SK-N-SH (cell line): ENCODE results near the gene ESPNL. TPM values are rescaled to one million over a fixed set of nuclear protein-coding genes. Genes with fewer than 3 reads are reported as not detected.

Experiments
- CTCF ChIA-PET: fragments of 300-600, 350-600 bp; formaldehyde crosslinking; extraction: SDS; loops from one replicate; lab custom pipeline; 2021; lab: Yijun Ruan, JAX
- POLR2A ChIA-PET: fragments of 350-600 bp; sonication (Branson Sonifier 250); formaldehyde crosslinking; extraction: SDS; loops from one replicate; lab custom pipeline; 2020; ENCODE audit warnings: antibody characterized with exemption, inconsistent platforms; lab: Yijun Ruan, JAX
- DNase-seq: peaks from one replicate; pipeline ENCODE4 v3.0.0; 2012
- H2AFZ ChIP-seq: fragments of 200-600 bp; sonication (generic); 2 replicates; pipeline ENCODE4 v1.8.1; 2016; ENCODE audit warnings: antibody characterized with exemption, mild to moderate bottlenecking, low read depth
- H3F3A ChIP-seq: fragments of 200-600 bp; sonication (generic); replicated peaks from 2 replicates; pipeline ENCODE3; 2016; ENCODE audit warnings: antibody characterized with exemption, mild to moderate bottlenecking; ENCODE audit not compliant: insufficient read depth
- H3K27ac ChIP-seq, 2 experiments: fragments of 200-500 bp in 1 of 2; fragments of 200-600 bp in 1 of 2; sonication (Bioruptor generic) in 1 of 2; sonication (generic), shearing (Covaris generic) in 1 of 2; 2 replicates each; pipeline versions ENCODE4 v1.5.1 to v1.6.1; 2014 to 2016; ENCODE audit warnings: low read depth in 2 of 2, inconsistent platforms in 1 of 2, low read length in 1 of 2, mild to moderate bottlenecking in 1 of 2, mixed read lengths in 1 of 2
- H3K27me3 ChIP-seq: fragments of 200-600 bp; sonication (generic), shearing (Covaris generic); 2 replicates; pipeline ENCODE4 v1.6.1; 2016; ENCODE audit warnings: mixed run types; ENCODE audit not compliant: insufficient read depth
- H3K36me3 ChIP-seq, 2 experiments: fragments of 200-500 bp in 1 of 2; fragments of 200-600 bp in 1 of 2; sonication (Bioruptor generic) in 1 of 2; sonication (generic) in 1 of 2; replicated peaks in 1 of 2; 2 replicates each; pipeline versions ENCODE3 to v1.5.1; 2014 to 2016; ENCODE audit warnings: low read length in 1 of 2, mild to moderate bottlenecking in 1 of 2; ENCODE audit not compliant: insufficient read depth in 2 of 2, control insufficient read depth in 1 of 2
- H3K4me1 ChIP-seq, 2 experiments: fragments of 200-500 bp in 1 of 2; fragments of 200-600 bp in 1 of 2; sonication (Bioruptor generic) in 1 of 2; sonication (generic), shearing (Covaris generic) in 1 of 2; 2 replicates each; pipeline versions ENCODE4 v1.5.1 to v1.6.1; 2014 to 2016; ENCODE audit warnings: low read depth in 1 of 2, low read length in 1 of 2, mixed run types in 1 of 2; ENCODE audit not compliant: insufficient read depth in 2 of 2, control insufficient read depth in 1 of 2
- H3K4me2 ChIP-seq: fragments of 200-600 bp; sonication (generic), shearing (Covaris generic); 2 replicates; pipeline ENCODE4 v1.6.1; 2017; ENCODE audit warnings: mixed run types
- H3K4me3 ChIP-seq, 2 experiments: fragments of 200-500 bp in 1 of 2; fragments of 200-600 bp in 1 of 2; sonication (Bioruptor generic) in 1 of 2; sonication (generic), shearing (Covaris generic) in 1 of 2; 2 replicates each; pipeline versions ENCODE4 v1.5.1 to v1.8.1; 2014 to 2016; ENCODE audit warnings: low read depth in 2 of 2, inconsistent platforms in 1 of 2, low read length in 1 of 2, mild to moderate bottlenecking in 1 of 2, mixed read lengths in 1 of 2, moderate library complexity in 1 of 2
- H3K79me2 ChIP-seq: fragments of 200-600 bp; sonication (generic); 2 replicates; pipeline ENCODE4 v1.8.1; 2017; ENCODE audit warnings: mild to moderate bottlenecking; ENCODE audit not compliant: insufficient read depth
- H3K9ac ChIP-seq: fragments of 200-600 bp; sonication (generic); 2 replicates; pipeline ENCODE4 v1.6.1; 2017; ENCODE audit warnings: mixed run types
- H3K9me2 ChIP-seq: fragments of 200-600 bp; sonication (generic); 2 replicates; pipeline ENCODE4 v1.6.1; 2017; ENCODE audit warnings: mixed run types
- H3K9me3 ChIP-seq: fragments of 200-600 bp; sonication (generic); 2 replicates; pipeline ENCODE4 v1.6.1; 2017; ENCODE audit warnings: mixed run types, mild to moderate bottlenecking, moderate library complexity
- H4K20me1 ChIP-seq: fragments of 200-600 bp; sonication (generic); 2 replicates; pipeline ENCODE4 v1.6.1; 2017; ENCODE audit warnings: mild to moderate bottlenecking, mixed run types; ENCODE audit not compliant: insufficient read depth
- CTCF ChIP-seq: fragments of 200-600 bp; sonication (generic); IDR thresholded peaks from 2 replicates; pipeline ENCODE4 v1.6.1; 2017; ENCODE audit warnings: antibody characterized with exemption, mild to moderate bottlenecking, moderate library complexity
- ELF1 ChIP-seq: IDR thresholded peaks from 2 replicates; pipeline ENCODE4 v1.4.0; 2012
- FOSL2 ChIP-seq: IDR thresholded peaks from 2 replicates; pipeline ENCODE4 v1.4.0; 2012; ENCODE audit warnings: low read depth, mild to moderate bottlenecking, moderate library complexity, borderline replicate concordance
- NRF1 ChIP-seq: IDR thresholded peaks from 2 replicates; pipeline ENCODE4 v1.6.1; 2012; ENCODE audit warnings: low read depth, mild to moderate bottlenecking, low read length
- RAD21 ChIP-seq: IDR thresholded peaks from 2 replicates; pipeline ENCODE4 v1.6.1; 2012; ENCODE audit warnings: mild to moderate bottlenecking, low read length
- RCOR1 ChIP-seq: fragments of 150-350 bp; IDR thresholded peaks from 2 replicates; pipeline ENCODE4 v1.6.1; 2017; ENCODE audit warnings: antibody characterized with exemption, low read length
- RXRA ChIP-seq: IDR thresholded peaks from 2 replicates; pipeline ENCODE4 v1.4.0; 2012; ENCODE audit warnings: low read depth, mild to moderate bottlenecking, borderline replicate concordance
- SMC3 ChIP-seq: IDR thresholded peaks from 2 replicates; pipeline ENCODE4 v1.6.1; 2012; ENCODE audit warnings: low read depth, low read length, improper control_type of control experiment
- TEAD4 ChIP-seq: IDR thresholded peaks from 2 replicates; pipeline ENCODE4 v1.4.0; 2012; ENCODE audit warnings: mild to moderate bottlenecking, borderline replicate concordance; ENCODE audit not compliant: insufficient read depth
- WGBS: methylation state at CpG from one replicate; pipeline ENCODE4 v1.1.6; 2017; ENCODE audit warnings: low lambda C conversion rate; 5-methylcytosine and 5-hydroxymethylcytosine counted together
- polyA plus RNA-seq, 3 experiments: library from polyadenylated mRNA; depleted of rRNA; stranded (reverse); fragments of >200 nt; gene quantifications; 2 replicates each; pipeline ENCODE4 v1.2.3, GENCODE V29; 2012
- TF ChIP-seq, protein P1 (sequence below): IDR thresholded peaks from 2 replicates; pipeline ENCODE4 v1.4.0; 2012; ENCODE audit warnings: low read depth

ESPNL gene
- polyA plus RNA-seq, 1 of the 3 experiments (the other 2 are of a cell fraction): 0.05 TPM

GRCh38 chr2:238149841-238150572, 49.9 kb downstream of the ESPNL start:
- Histone ChIP-seq H3K27ac (no peak overlapping the region), H4K20me1 (no peaks in the 10 kb centered on the region), H3F3A (no peaks in the 10 kb centered on the region), H3K27me3 (no peaks in the 10 kb centered on the region), H2AFZ (no peak overlapping the region), H3K9ac (no peak overlapping the region), H3K4me2 (no peak overlapping the region), H3K36me3 (no peaks in the 10 kb centered on the region), H3K9me2 (no peaks in the 10 kb centered on the region), H3K79me2 (no peaks in the 10 kb centered on the region), H3K4me3 (no peak overlapping the region), H3K4me1 (peaks cover 0 to 6% of the 10 kb centered on the region in 2 experiments; a peak in 1 of 4 replicates), H3K9me3 (no peaks in the 10 kb centered on the region)
- TF ChIP-seq, protein P1, sequence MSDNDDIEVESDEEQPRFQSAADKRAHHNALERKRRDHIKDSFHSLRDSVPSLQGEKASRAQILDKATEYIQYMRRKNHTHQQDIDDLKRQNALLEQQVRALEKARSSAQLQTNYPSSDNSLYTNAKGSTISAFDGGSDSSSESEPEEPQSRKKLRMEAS: no peak
- TF ChIP-seq TEAD4 (no peak), FOSL2 (no peak)
- no peak for DNase-seq
- WGBS: 73% methylated on average over 8 of the region's 14 CpGs
- POLR2A ChIA-PET: no interaction called here
- CTCF ChIA-PET: interaction anchor here (1.3 kb wide), 1 partner anchor 12 kb away, joined by 3 read pairs; no protein-coding TSS in a partner anchor

DNA sequence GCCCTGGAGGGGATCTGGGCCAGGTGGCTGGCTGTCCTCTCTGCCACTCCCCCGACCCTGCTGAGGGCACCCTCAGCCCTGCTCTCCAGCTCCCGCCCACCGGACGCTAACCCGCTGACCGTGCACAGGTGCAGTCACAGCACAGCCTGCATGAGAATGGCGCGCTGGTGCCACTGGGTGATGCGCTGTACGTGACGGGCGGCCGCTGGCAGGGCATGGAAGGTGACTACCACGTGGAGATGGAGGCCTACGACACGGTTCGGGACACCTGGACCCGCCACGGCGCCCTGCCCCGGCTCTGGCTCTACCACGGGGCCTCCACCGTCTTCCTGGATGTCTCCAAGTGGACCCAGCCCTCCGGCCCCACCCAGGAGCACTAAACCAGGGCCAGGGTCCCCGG, 50.5 kb downstream of the ESPNL start:
- no peaks in the 10 kb centered on the region for H3K79me2 ChIP-seq
- DNase-seq: no peak
- 92% methylated on average over 11 of the region's 25 CpGs for whole genome bisulfite sequencing
- no peaks in the 10 kb centered on the region for H3F3A ChIP-seq
- no peak for TF ChIP-seq SMC3
- TF ChIP-seq RXRA: no peak
- no peak for TF ChIP-seq RCOR1
- no peak for TF ChIP-seq ELF1
- TF ChIP-seq NRF1: no peak
- TF ChIP-seq RAD21: no peak
- TF ChIP-seq CTCF: no peak
- TF ChIP-seq, all 33 proteins: peak for 0
- no peak overlapping the region for H3K4me3 ChIP-seq
- H3K27me3 ChIP-seq: no peaks in the 10 kb centered on the region
- H3K4me2 ChIP-seq: no peak overlapping the region
- POLR2A ChIA-PET: no interaction called here
- H3K9me3 ChIP-seq: no peaks in the 10 kb centered on the region
- no peak overlapping the region for H3K27ac ChIP-seq
- no peaks in the 10 kb centered on the region for H4K20me1 ChIP-seq
- CTCF ChIA-PET: interaction anchor here (1.1 to 1.7 kb wide), 3 partner anchors 8 to 12 kb away, joined by 3 to 5 read pairs (median 3); no protein-coding TSS in a partner anchor
- no peak overlapping the region for H2AFZ ChIP-seq
- H3K9me2 ChIP-seq: no peaks in the 10 kb centered on the region
- peaks cover 0 to 6% of the 10 kb centered on the region in 2 experiments; a peak in 1 of 4 replicates for H3K4me1 ChIP-seq
- H3K9ac ChIP-seq: no peak overlapping the region
- no peaks in the 10 kb centered on the region for H3K36me3 ChIP-seq
